PC-3 (cell line): ENCODE measurements around the gene PEX19. TPM values are rescaled to one million over a fixed set of nuclear protein-coding genes. Genes with fewer than 3 reads are reported as not detected.
A peak's percentile ranks its signal among the peaks of the same experiment; 100 is the strongest.

ENCODE experiments used
- ATAC-seq: fragments of 200-7000 bp; cut with Tn5 transposase; 2 replicates; pipeline ENCODE4 v1.9.1; 2020; ENCODE audit warnings: mild to moderate bottlenecking, moderate library complexity
- BruUV-seq: library from RNA; stranded (reverse); fragments of 400-500 nt; replicated peaks from 2 replicates; lab custom pipeline; 2021; lab: Mats Ljungman, UMichigan
- CTCF ChIA-PET: fragments of 300-600 bp; sonication (Branson Sonifier 250); formaldehyde crosslinking; loops from one replicate; lab custom pipeline; 2022; ENCODE audit warnings: antibody characterized with exemption; lab: Charles Lee
- POLR2A ChIA-PET: fragments of 300-600 bp; sonication (Branson Sonifier 250); formaldehyde crosslinking; loops from one replicate; lab custom pipeline; 2022; ENCODE audit warnings: antibody characterized with exemption; ENCODE audit not compliant: unreplicated experiment; lab: Charles Lee
- DNase-seq: peaks from one replicate; pipeline ENCODE4 v3.0.0-alpha.2; 2015
- H2AFZ ChIP-seq: fragments of 300-600 bp; sonication (generic); 2 replicates; pipeline ENCODE4 v1.6.0; 2016; ENCODE audit warnings: antibody characterized with exemption, low read length
- H3F3A ChIP-seq: fragments of 300-600 bp; sonication (generic); one replicate; pipeline ENCODE4 v1.6.0; 2017; ENCODE audit warnings: antibody characterized with exemption, low read length, control low read depth, mild to moderate bottlenecking; ENCODE audit not compliant: unreplicated experiment
- H3K27ac ChIP-seq: fragments of 300-600 bp; sonication (generic); 2 replicates; pipeline ENCODE4 v1.5.1; 2016; ENCODE audit warnings: mild to moderate bottlenecking, low read length
- H3K27me3 ChIP-seq: fragments of 300-600 bp; sonication (generic); 2 replicates; pipeline ENCODE4 v1.6.1; 2016; ENCODE audit warnings: low read length, mixed read lengths
- H3K36me3 ChIP-seq: fragments of 300-600 bp; sonication (generic); 2 replicates; pipeline ENCODE4 v1.6.1; 2016; ENCODE audit warnings: low read depth, mixed run types, low read length, mixed read lengths
- H3K4me1 ChIP-seq: fragments of 300-600 bp; sonication (generic); 2 replicates; pipeline ENCODE4 v1.5.1; 2016; ENCODE audit warnings: low read length; ENCODE audit not compliant: insufficient read depth
- H3K4me2 ChIP-seq: fragments of 300-600 bp; sonication (generic); 2 replicates; pipeline ENCODE4 v1.6.0; 2016; ENCODE audit warnings: low read length
- H3K4me3 ChIP-seq: fragments of 300-600 bp; sonication (generic); 2 replicates; pipeline ENCODE4 v1.5.1; 2016; ENCODE audit warnings: mild to moderate bottlenecking, low read length, mixed read lengths
- H3K79me2 ChIP-seq: fragments of 300-600 bp; sonication (generic); 2 replicates; pipeline ENCODE4 v1.6.1; 2017; ENCODE audit warnings: low read length, mixed read lengths
- H3K9ac ChIP-seq: fragments of 300-600 bp; sonication (generic); 2 replicates; pipeline ENCODE4 v1.6.0; 2016; ENCODE audit warnings: mild to moderate bottlenecking, low read length
- H3K9me2 ChIP-seq: fragments of 300-600 bp; sonication (generic); replicated peaks from 2 replicates; pipeline ENCODE4 v1.6.1; 2016; ENCODE audit warnings: mixed run types, low read length, mixed read lengths
- H3K9me3 ChIP-seq: fragments of 300-600 bp; sonication (generic); 2 replicates; pipeline ENCODE4 v1.6.1; 2016; ENCODE audit warnings: low read length, mixed read lengths
- H4K20me1 ChIP-seq: fragments of 300-600 bp; sonication (generic); 2 replicates; pipeline ENCODE4 v1.6.1; 2016; ENCODE audit warnings: low read length, mixed read lengths
- EZH2 ChIP-seq: fragments of 300-600 bp; sonication (generic); IDR thresholded peaks from one replicate; pipeline ENCODE4 v1.6.1; 2017; ENCODE audit warnings: antibody characterized with exemption, mild to moderate bottlenecking, low read length; ENCODE audit not compliant: unreplicated experiment
- EZH2phosphoT487 ChIP-seq: fragments of 300-600 bp; sonication (generic); IDR thresholded peaks from 2 replicates; pipeline ENCODE4 v1.6.1; 2018; ENCODE audit warnings: mild to moderate bottlenecking, antibody characterized with exemption, low read length, borderline replicate concordance
- intact Hi-C: fragments of 100-400 bp; cut with micrococcal nuclease; formaldehyde crosslinking; loops from 2 replicates; pipeline ENCODE4 v1.9.0; 2023
- total RNA-seq: library from RNA; depleted of rRNA; stranded (reverse); fragments of >200 nt; gene quantifications from 2 replicates; pipeline ENCODE4 v1.2.3, GENCODE V29; 2014
- TF ChIP-seq, protein P1 (sequence below): fragments of 300-600 bp; sonication (generic); conservative IDR thresholded peaks from 2 replicates; pipeline ENCODE4 v1.5.1; 2017; ENCODE audit warnings: antibody characterized with exemption, low read depth, mild to moderate bottlenecking, low read length

PEX19 gene
- total RNA-seq, 1 experiment from 2014 or later: 63.2 TPM

GRCh38 chr1:160228431-160228830 is 56.5 kb downstream of the PEX19 start:
- no peaks in the 10 kb centered on the region for H3F3A ChIP-seq
- DNase-seq (no peak), ATAC-seq (no peak)
- TF ChIP-seq, protein P1, sequence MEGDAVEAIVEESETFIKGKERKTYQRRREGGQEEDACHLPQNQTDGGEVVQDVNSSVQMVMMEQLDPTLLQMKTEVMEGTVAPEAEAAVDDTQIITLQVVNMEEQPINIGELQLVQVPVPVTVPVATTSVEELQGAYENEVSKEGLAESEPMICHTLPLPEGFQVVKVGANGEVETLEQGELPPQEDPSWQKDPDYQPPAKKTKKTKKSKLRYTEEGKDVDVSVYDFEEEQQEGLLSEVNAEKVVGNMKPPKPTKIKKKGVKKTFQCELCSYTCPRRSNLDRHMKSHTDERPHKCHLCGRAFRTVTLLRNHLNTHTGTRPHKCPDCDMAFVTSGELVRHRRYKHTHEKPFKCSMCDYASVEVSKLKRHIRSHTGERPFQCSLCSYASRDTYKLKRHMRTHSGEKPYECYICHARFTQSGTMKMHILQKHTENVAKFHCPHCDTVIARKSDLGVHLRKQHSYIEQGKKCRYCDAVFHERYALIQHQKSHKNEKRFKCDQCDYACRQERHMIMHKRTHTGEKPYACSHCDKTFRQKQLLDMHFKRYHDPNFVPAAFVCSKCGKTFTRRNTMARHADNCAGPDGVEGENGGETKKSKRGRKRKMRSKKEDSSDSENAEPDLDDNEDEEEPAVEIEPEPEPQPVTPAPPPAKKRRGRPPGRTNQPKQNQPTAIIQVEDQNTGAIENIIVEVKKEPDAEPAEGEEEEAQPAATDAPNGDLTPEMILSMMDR: no peak
- TF ChIP-seq EZH2 (no peak), EZH2phosphoT487 (no peak)
- H3K36me3 ChIP-seq: peaks cover 74% of the 10 kb centered on the region
- POLR2A ChIA-PET: no interaction called here
- H3K27ac ChIP-seq: no peak overlapping the region
- H3K9me3 ChIP-seq: no peaks in the 10 kb centered on the region
- H3K79me2 ChIP-seq: no peaks in the 10 kb centered on the region
- H2AFZ ChIP-seq: no peak overlapping the region
- H3K27me3 ChIP-seq: no peaks in the 10 kb centered on the region
- BruUV-seq: no TSS peak
- no peaks in the 10 kb centered on the region for H3K9me2 ChIP-seq
- CTCF ChIA-PET: interaction anchor here (0.6 to 1.1 kb wide), 2 partner anchors 9 to 24 kb away, joined by 3 read pairs; no protein-coding TSS in a partner anchor
- H4K20me1 ChIP-seq: no peaks in the 10 kb centered on the region
- H3K4me1 ChIP-seq: no peaks in the 10 kb centered on the region
- H3K9ac ChIP-seq: no peak overlapping the region
- intact Hi-C loops: no loop called here
- no peak overlapping the region for H3K4me2 ChIP-seq
- no peak overlapping the region for H3K4me3 ChIP-seq

- TF ChIP-seq EZH2phosphoT487 (no peak), EZH2 (no peak)
- TF ChIP-seq, protein P1: no peak
- no peaks in the 10 kb centered on the region for H3K79me2 ChIP-seq
- H3K4me3 ChIP-seq: no peak overlapping the region
- H3K4me1 ChIP-seq: no peaks in the 10 kb centered on the region
- BruUV-seq: no TSS peak
- H3K4me2 ChIP-seq: no peak overlapping the region
- ATAC-seq (no peak), DNase-seq (no peak)
- H2AFZ ChIP-seq: no peak overlapping the region
- POLR2A ChIA-PET: no interaction called here
- no peaks in the 10 kb centered on the region for H3F3A ChIP-seq
- no peaks in the 10 kb centered on the region for H3K9me2 ChIP-seq
- peaks cover 77% of the 10 kb centered on the region for H3K36me3 ChIP-seq
- no peak overlapping the region for H3K9ac ChIP-seq
- CTCF ChIA-PET: no interaction called here
- no peaks in the 10 kb centered on the region for H3K9me3 ChIP-seq
- intact Hi-C loops: no loop called here
- no peaks in the 10 kb centered on the region for H4K20me1 ChIP-seq
- H3K27me3 ChIP-seq: no peaks in the 10 kb centered on the region
- H3K27ac ChIP-seq: no peak overlapping the region
Observed at GRCh38 chr1:160227561-160227960, 57.4 kb downstream of the PEX19 start.

GRCh38 chr1:160227034-160227433 is 57.9 kb downstream of the PEX19 start:
- ChIA-PET CTCF (no interaction called here), POLR2A (no interaction called here)
- ATAC-seq (peak; percentile 56; the same call in 1 of the 2 replicates), DNase-seq (no peak)
- no TSS peak for BruUV-seq
- peaks cover 81% of the 10 kb centered on the region for H3K36me3 ChIP-seq
- H3K79me2 ChIP-seq: no peaks in the 10 kb centered on the region
- no peak overlapping the region for H3K4me2 ChIP-seq
- H3K9me2 ChIP-seq: no peaks in the 10 kb centered on the region
- no peak overlapping the region for H3K27ac ChIP-seq
- H3K9me3 ChIP-seq: no peaks in the 10 kb centered on the region
- H3K9ac ChIP-seq: no peak overlapping the region
- H3F3A ChIP-seq: no peaks in the 10 kb centered on the region
- TF ChIP-seq, protein P1: no peak
- TF ChIP-seq EZH2 (no peak), EZH2phosphoT487 (no peak)
- intact Hi-C loops: no loop called here
- H2AFZ ChIP-seq: no peak overlapping the region
- H3K4me1 ChIP-seq: no peaks in the 10 kb centered on the region
- no peaks in the 10 kb centered on the region for H4K20me1 ChIP-seq
- H3K4me3 ChIP-seq: no peak overlapping the region
- no peaks in the 10 kb centered on the region for H3K27me3 ChIP-seq
